Parathyroid adenoma (tissue), 2 donors: Measurements from ENCODE around the gene RHOV.
"Not testable (repeated sequence)": the region's sequence is repeated elsewhere in the genome, so short reads cannot be mapped to it uniquely, and the experiment has no call there.

Experiments used
- H2AFZ ChIP-seq: fragments of 300-600 bp; sonication (generic); one replicate; pipeline ENCODE4 v1.7.0; 2017; ENCODE audit warnings: antibody characterized with exemption, mild to moderate bottlenecking
- H3K27ac ChIP-seq: fragments of 300-600 bp; sonication (generic); one replicate; pipeline ENCODE4 v1.7.0; 2017
- H3K27me3 ChIP-seq: fragments of 300-600 bp; sonication (generic); one replicate; pipeline ENCODE4 v1.7.0; 2017; ENCODE audit warnings: low read length; ENCODE audit not compliant: control insufficient read depth, insufficient read depth
- H3K36me3 ChIP-seq: fragments of 300-600 bp; sonication (generic); one replicate; pipeline ENCODE4 v1.7.0; 2017; ENCODE audit warnings: low read length; ENCODE audit not compliant: control insufficient read depth, insufficient read depth
- H3K4me1 ChIP-seq: fragments of 300-600 bp; sonication (generic); one replicate; pipeline ENCODE4 v1.7.0; 2017; ENCODE audit warnings: control low read depth
- H3K4me2 ChIP-seq: fragments of 300-600 bp; sonication (generic); one replicate; pipeline ENCODE4 v1.7.0; 2017; ENCODE audit warnings: low read length
- H3K4me3 ChIP-seq: fragments of 300-600 bp; sonication (generic); one replicate; pipeline ENCODE4 v1.7.0; 2017; ENCODE audit warnings: low read depth, low read length
- H3K79me2 ChIP-seq: fragments of 300-600 bp; sonication (generic); one replicate; pipeline ENCODE4 v1.7.0; 2017; ENCODE audit warnings: control low read depth
- H3K9ac ChIP-seq: fragments of 300-600 bp; sonication (generic); one replicate; pipeline ENCODE4 v1.7.0; 2017; ENCODE audit warnings: mild to moderate bottlenecking
- H3K9me3 ChIP-seq: fragments of 300-600 bp; sonication (generic); one replicate; pipeline ENCODE4 v1.7.0; 2017; ENCODE audit warnings: low read length; ENCODE audit not compliant: control insufficient read depth
- TF ChIP-seq, protein P1 (sequence below): fragments of 300-600 bp; sonication (generic); IDR thresholded peaks from one replicate; pipeline ENCODE4 v1.7.0; 2017; ENCODE audit warnings: antibody characterized with exemption, mild to moderate bottlenecking
- donor health status: primary hyperparathyroidism.

Gene RHOV

DNA sequence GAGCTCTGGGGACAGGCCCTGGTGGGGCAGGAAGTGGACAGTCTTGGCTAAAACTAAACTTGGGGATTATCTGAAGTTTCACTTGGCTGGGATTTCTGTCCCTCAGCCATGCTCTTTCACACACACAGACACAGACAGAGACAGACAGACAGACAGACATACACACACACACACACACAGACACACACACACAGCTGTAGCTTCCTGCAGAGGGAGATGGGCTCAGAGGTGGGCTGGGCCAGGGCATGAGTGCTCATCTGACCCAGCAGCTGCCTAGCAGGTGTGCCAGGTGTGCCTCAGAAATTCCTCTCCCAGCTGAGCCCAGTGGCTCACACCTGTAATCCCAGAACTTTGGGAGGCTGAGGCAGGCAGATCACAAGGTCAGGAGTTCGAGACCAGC is 3.3 kb downstream of the RHOV start:
- H2AFZ ChIP-seq: no peak overlapping the region
- H3K9me3 ChIP-seq: no peaks in the 10 kb centered on the region
- H3K79me2 ChIP-seq: no peaks in the 10 kb centered on the region
- H3K27ac ChIP-seq: no peak overlapping the region
- H3K36me3 ChIP-seq: no peaks in the 10 kb centered on the region
- TF ChIP-seq, protein P1, sequence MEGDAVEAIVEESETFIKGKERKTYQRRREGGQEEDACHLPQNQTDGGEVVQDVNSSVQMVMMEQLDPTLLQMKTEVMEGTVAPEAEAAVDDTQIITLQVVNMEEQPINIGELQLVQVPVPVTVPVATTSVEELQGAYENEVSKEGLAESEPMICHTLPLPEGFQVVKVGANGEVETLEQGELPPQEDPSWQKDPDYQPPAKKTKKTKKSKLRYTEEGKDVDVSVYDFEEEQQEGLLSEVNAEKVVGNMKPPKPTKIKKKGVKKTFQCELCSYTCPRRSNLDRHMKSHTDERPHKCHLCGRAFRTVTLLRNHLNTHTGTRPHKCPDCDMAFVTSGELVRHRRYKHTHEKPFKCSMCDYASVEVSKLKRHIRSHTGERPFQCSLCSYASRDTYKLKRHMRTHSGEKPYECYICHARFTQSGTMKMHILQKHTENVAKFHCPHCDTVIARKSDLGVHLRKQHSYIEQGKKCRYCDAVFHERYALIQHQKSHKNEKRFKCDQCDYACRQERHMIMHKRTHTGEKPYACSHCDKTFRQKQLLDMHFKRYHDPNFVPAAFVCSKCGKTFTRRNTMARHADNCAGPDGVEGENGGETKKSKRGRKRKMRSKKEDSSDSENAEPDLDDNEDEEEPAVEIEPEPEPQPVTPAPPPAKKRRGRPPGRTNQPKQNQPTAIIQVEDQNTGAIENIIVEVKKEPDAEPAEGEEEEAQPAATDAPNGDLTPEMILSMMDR: no peak
- H3K9ac ChIP-seq: no peak overlapping the region
- no peaks in the 10 kb centered on the region for H3K4me1 ChIP-seq
- H3K4me2 ChIP-seq: no peak overlapping the region
- no peaks in the 10 kb centered on the region for H3K27me3 ChIP-seq
- H3K4me3 ChIP-seq: no peak overlapping the region

DNA sequence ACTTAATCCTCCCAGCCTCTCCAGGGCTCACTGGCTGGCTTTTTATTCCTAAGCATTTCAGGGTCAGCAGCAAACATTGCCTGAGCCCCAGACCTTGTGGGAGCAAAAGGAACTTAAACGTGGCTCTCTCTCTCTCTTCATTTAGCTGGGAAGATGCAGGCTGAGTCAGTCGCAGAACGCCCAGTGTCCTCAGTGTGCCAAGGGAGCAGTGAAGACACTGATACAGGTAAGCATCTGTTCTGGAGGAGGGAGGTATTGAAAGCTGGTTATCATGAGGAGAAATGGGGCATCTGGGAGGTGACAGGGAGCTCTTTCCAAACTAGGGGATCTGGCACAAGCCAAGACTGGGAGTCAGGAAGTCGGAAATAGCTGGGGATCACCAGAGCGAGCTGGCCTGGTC is 4.3 kb downstream of the RHOV start:
- Histone ChIP-seq H3K27me3 (no peaks in the 10 kb centered on the region), H3K9me3 (no peaks in the 10 kb centered on the region), H3K36me3 (no peaks in the 10 kb centered on the region), H3K9ac (no peak overlapping the region), H2AFZ (no peak overlapping the region), H3K4me2 (no peak overlapping the region), H3K4me1 (no peaks in the 10 kb centered on the region), H3K27ac (no peak overlapping the region), H3K79me2 (no peaks in the 10 kb centered on the region), H3K4me3 (no peak overlapping the region)
- TF ChIP-seq, protein P1: no peak

DNA sequence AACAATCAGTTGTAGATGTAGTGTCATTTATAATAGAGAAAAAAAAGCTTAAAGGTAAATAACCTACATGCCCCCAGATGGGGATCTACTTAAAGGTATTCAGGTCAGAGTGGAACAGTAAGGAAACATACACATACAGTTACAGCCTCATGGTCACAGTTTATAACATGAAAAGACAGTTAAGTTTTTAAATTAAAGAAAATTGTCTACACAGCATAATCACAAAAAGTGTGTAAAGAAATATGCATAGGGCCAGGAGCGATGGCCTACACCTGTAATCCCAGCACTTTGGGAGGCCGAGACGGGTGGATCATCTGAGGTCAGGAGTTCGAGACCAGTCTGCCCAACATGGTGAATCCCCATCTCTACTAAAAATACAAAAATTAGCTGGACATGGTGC is 6.8 kb downstream of the RHOV start:
- H2AFZ ChIP-seq: no peak overlapping the region
- H3K36me3 ChIP-seq: no peaks in the 10 kb centered on the region
- no peaks in the 10 kb centered on the region for H3K79me2 ChIP-seq
- H3K9ac ChIP-seq: no peak overlapping the region
- no peaks in the 10 kb centered on the region for H3K9me3 ChIP-seq
- TF ChIP-seq, protein P1: no peak
- no peaks in the 10 kb centered on the region for H3K27me3 ChIP-seq
- H3K4me1 ChIP-seq: no peaks in the 10 kb centered on the region
- H3K27ac ChIP-seq: no peak overlapping the region
- no peak overlapping the region for H3K4me2 ChIP-seq
- H3K4me3 ChIP-seq: no peak overlapping the region

DNA sequence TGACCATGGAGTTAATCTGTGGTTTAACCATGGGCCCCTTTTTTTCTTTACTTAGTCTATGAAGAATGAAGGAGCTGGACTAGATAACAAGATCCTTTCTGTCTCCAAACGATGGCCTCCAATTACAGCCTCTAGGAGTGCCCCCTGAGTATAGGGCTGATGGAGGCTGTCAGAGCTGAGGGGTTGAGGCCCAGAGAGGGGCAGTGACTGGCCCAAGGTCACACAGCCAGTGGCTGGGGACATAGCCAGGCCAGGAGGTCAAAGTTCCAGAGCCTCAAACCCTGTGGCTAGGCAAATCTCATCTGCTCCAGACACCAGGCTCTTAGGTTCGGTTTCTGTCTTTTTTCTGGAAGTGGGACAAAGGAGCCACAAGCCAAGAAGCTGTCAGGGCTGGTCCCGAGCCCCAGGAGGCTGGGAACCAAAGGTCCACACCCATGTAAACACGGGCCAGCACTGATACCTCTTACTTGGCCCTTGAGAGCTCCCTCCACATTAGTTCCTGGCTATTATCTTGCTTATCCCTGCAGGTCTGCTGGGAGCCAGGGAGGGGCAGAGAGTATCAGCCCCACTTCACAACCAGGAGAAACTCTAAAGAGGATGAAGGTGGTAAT is 10.3 kb downstream of the RHOV start:
- TF ChIP-seq, protein P1: no peak
- Histone ChIP-seq H3K9ac (no peak overlapping the region), H3K27me3 (no peaks in the 10 kb centered on the region)

DNA sequence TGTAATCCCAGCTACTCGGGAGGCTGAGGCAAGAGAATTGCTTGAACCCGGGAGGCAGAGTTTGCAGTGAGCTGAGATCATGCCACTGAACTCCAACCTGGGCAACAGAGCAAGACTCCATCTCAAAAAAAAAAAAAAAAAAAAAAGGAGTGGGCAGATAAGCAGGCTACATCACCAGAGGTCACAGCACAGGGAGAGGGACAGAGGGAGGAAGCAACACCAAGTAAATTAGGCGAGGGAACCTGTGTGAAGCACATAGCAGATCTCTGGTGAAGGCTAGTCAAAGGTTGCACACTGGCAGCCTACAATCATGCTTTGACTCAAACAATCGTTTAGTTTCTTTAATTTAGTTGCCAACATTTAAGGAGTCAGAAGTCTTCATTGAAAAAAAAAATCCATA is 12.9 kb downstream of the RHOV start:
- H3K27ac ChIP-seq, H3K9ac ChIP-seq, H3K27me3 ChIP-seq, H3K4me3 ChIP-seq, H3K9me3 ChIP-seq, H3K4me1 ChIP-seq, H3K36me3 ChIP-seq, H3K79me2 ChIP-seq, H2AFZ ChIP-seq, H3K4me2 ChIP-seq: not testable (repeated sequence)

More for the DNA sequence above, 10.3 kb downstream of the RHOV start:
- no peaks in the 10 kb centered on the region for H3K9me3 ChIP-seq
- H2AFZ ChIP-seq: no peak overlapping the region
- H3K27ac ChIP-seq: no peak overlapping the region
- no peaks in the 10 kb centered on the region for H3K79me2 ChIP-seq
- no peaks in the 10 kb centered on the region for H3K4me1 ChIP-seq
- H3K36me3 ChIP-seq: no peaks in the 10 kb centered on the region
- H3K4me3 ChIP-seq: no peak overlapping the region
- no peak overlapping the region for H3K4me2 ChIP-seq
